Inflammatory macrophage treated with lipopolysaccharide for 1 hour (primary cell): ENCODE data around the gene KMT2B.

Source experiments
- DNase-seq, 2 donors: peaks; one replicate each; pipeline ENCODE4 v3.0.0-alpha.2; 2020 to 2022

Gene KMT2B

GRCh38 chr19:35742121-35742724 lies 24.4 kb downstream of the KMT2B start, which contains the start of gene IGFLR1:
IGFLR1 (minus strand) TSS chr19:35742452; CDS start chr19:35741180, 1,272 bp downstream.
- DNase-seq: peak; percentile 89 to 91

DNA sequence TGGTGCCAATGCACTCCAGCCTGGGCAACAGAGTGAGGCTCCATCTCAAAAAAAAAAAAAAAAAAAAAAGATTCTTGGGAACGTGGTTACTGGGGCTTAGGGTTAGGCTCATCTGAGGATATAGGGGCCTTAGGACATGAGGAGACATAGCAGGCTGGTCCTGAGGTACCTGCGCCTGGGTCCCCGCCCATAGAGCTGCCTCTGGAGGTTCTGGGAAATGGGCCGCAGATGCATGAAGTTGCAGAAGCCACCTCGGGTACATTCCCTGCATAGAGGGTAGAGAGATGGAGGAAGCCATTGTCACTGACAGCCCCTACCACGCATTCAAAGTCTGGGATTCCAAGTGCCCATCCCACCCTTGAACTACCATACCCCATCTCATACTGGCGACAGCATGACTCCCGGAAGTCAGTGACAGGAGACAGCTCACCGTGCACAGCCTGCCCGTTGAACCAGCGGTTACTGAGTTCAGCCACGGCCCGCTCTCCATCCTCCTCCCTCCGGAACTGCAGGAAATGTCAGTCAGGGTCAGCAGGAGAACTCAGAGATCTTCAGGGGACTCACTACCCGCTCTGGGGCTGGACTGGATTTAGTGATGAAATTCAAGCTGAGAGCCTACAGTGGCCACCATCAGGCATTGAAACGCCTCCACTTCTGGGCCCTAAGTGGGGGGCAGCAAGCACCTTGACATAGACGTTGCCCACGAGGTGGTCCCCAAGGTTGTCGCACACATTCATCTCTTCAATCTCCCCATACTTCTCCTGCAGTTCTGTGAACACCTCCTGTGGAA lies 26.0 kb downstream of the KMT2B start:
- DNase-seq: no peak

DNA sequence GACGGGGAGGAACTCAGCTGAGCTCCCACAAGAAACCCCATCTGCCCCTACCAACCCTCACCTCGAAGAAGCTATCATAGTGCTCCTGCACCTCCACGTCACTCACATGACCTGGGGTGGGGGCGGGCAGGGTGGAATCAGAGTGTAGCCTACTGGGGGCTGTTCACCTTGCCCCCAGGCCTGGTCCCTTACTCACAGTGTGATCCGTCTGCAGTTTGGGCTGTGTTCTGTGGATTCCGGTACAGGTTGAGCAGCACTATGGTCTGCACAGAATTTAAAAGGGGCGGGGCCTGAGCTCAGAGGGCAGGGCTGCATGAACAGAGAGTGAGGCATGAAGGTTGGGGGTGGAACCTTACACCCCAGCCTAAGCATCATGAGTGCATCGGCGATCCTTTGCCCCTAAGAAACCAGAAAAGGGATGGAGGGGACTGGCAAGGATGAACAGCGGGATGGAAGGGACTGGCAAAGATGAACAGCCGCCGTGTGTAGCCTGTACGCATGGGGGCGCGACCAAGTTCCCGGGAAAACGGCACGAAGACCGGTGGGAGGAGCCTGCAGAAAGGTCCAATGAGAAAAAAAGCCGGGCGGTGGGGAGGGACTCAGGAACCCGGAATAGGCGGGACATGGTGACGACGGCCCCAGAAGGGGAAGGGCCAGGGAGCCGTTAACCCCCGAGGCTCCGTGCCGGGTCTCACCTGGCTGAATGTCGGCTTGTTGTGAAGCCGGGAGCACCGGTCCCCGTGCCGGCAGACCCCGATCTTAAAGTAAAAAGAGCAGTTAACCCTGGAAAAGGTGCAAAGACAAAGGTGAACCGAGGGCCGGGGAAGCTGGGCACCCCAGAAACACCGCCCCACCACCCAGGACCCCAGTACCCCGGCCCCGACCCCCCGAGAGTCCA lies 26.9 kb downstream of the KMT2B start:
- DNase-seq: peak; percentile 95 to 98

- DNase-seq: peak; percentile 99
These were observed 27.7 kb downstream of the KMT2B start, which contains the start of the genes PSENEN and U2AF1L4 for GRCh38 chr19:35745328-35746086. PSENEN (plus strand) TSS chr19:35745651; CDS start chr19:35745931, 280 bp downstream. U2AF1L4 (minus strand) TSS chr19:35745418; CDS start chr19:35745391, 27 bp downstream.

DNA sequence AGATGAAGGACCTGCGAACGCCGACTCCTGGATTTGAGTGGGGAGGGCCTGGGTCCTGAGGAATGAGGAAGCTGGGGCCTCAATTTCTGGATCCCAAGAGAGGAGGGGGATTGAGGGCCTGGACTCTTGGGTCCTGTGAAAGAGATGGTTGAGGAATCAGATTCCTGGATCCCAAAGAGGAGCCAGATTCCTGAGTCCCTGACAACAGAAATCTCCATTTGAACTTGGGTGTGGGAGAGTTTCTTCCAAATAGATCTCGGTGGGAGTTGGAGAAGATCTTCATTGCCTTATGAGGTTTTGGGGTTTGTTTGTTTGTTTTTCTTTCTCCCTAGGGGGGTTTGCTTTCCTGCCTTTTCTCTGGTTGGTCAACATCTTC lies 28.3 kb downstream of the KMT2B start:
- DNase-seq: no peak

GRCh38 chr19:35746531-35746930 lies 28.7 kb downstream of the KMT2B start:
- no peak for DNase-seq

GRCh38 chr19:35748106-35749020 lies 30.6 kb downstream of the KMT2B start, which contains the start of gene LIN37:
LIN37 (plus strand) TSS chr19:35748576; CDS start chr19:35748725, 149 bp downstream.
- peak; percentile 99 to 100 for DNase-seq

GRCh38 chr19:35750167-35750566 lies 32.4 kb downstream of the KMT2B start:
- no peak for DNase-seq

GRCh38 chr19:35751839-35752745 lies 34.3 kb downstream of the KMT2B start:
- DNase-seq: peak; percentile 25 to 44

GRCh38 chr19:35752746-35753350 lies 35.0 kb downstream of the KMT2B start:
- no peak for DNase-seq

DNA sequence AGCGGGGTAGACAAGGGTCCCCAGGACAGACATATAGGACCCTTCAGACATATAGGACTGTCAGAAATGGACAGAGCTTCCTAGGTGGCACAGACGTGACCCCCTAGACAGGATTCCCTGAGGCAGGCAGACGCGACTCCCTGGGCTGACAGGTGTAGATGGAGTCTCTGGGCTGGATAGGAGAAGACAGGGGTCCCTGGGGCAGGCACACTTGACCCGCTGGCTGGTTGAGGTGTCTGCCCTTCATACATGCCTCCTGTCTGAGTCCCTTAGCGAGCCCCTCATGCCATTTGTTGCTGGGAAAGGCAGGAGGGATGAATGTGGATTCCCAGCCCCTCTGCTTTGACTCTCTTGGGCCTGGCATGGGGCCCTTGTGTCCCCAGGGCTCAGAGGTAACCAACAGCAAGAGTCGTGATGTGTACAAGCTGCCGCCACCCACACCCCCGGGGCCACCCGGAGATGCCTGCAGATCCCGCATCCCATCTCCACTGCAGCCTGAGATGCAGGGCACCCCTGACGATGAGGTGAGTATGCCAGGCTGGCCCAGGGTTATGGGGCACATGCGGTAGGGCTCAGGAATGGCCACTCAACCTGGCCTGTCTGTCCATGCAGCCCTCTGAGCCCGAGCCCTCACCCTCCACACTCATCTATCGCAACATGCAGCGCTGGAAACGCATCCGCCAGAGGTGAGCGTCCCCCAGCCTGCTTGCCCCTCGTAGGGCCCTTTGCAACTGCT lies 36.0 kb downstream of the KMT2B start:
- no peak for DNase-seq

DNA sequence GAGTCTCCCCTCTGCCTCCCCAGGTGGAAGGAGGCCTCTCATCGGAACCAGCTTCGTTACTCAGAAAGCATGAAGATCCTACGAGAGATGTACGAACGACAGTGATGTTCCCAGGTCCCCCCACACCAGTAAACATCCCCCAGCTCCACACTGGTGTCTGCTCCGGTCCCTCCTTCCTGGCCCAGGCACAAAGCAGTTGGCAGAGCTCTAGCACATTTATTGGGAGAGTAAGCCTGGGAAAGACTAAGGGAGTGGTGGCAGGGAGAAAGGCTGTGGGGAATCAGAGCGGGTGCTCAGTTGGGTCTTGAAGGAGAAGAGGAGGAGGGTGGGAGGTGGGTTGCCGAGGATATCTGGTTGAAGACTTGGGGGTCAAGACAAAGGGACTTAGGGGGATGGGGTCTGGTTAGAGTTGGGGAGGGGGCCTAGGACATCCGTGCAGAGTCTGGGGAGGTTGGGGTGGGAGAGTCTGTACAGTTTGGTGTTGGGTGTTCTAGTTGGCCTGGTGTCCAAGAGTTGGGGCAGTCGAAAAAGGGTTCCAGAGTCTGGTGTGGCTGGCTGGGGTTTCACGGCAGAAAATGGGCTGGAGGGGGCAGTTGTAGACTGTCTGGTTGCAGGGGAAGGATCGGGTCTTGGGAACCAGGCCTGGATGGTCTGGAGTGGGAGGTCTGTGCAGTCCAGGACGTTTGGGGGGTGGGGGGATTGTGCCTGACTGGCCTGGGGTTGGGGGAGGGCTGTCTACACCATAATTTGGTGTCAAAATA lies 36.7 kb downstream of the KMT2B start:
- DNase-seq: no peak

DNA sequence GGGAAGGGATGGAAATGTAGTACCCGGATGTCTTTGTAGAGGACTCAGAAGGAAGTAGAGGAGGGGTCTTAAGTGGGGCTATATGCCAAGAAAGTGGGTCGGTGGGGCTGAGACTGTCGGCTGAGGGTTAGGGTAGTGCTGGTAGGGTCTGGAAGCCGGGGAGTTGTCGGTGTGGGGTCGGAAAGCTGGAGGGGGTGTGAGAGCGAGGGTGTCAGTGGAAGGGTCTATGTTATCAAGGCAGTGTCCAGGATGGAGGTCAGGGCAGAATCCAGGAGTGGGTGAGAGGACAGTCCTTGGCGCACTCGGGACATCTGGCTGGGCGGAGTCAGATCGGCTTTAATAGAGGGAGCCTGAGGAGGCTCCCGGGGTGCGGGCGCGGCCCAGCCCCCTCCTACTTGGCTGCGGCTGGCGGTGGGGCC lies 37.3 kb downstream of the KMT2B start:
- DNase-seq: no peak

DNA sequence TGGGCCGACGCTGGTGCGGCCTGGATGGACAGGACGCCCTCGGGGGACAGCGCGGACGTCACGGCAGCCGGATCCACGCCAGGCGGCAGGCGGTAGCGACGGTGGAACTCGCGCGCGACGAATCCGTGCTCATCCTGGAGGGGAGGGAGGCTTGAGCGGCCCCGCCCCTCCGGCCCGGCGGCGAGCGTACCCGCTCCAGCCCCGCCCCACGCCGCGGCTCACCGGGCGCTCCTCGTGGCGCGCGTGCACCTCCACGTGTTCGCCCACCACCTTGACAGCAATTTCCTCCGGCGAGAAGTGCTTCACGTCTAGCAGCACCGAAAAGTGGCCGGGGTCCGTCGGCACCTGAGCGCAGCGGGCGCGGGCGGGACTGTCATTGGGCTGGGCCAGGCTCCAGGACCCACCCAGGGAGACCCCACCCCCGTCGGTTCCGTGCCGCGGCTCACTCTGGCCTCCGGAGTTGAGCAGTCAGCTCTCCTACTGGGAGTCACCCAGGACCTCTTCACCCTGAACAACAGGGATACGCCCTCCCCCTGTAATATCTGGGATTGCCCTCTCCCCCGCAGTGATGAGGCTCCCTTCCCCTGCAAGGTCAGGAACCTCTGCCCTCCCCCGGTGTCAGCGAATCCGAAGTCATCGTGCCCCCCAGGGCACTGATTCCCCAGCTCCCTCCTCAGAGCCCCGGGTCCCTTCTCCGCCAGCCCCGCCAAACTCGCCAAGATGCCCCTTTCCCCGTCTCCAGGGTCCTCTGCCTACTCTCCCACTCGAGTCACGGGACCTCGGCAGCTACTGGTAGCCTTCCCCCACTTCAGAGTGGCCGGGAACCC lies 38.0 kb downstream of the KMT2B start:
- no peak for DNase-seq

DNA sequence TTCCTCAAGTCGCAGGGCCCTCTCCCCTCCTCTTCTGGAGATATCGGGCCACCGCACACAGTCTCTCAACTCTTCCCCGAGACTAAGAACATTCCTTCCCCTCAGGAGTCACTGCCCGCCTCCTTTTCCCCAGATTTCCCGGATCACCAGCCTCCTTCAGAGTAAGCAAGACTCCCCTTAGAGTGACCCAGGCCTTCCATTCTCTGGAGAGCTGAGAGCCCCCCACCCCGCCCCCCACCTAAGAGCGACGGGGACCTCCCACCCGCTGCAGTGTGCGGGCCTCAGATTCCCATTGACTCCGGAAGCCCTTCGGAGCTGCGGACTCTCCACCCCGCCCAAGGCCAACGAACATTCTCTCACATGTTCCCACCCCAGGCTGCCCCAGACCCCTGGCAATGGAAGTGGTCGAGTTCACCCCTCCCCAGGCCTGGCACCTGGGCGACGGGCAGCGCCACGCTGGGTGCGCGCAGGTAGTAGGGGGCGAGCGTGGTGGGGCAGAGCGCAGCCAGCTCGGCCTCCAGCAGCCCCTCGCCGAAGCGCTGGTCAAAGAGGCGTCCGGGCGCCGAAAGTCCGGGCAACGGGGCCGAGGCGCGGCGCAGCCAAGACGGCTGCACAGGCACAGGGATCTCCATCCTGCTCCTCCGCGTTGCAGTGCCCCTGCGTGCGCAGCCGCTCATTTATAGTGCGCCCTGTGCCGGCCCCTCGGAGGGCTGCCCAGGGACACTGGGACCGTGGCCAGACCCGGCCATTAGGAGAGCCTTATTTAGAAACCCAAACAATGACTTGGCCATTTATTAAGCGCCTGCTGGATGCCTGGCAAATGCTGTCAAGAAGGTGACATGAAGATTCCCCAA lies 38.8 kb downstream of the KMT2B start, which contains the start of gene HSPB6:
Gene HSPB6 (minus strand): TSS at position 653 of the 854 bp plus-strand sequence. CDS start 21 bp downstream, at position 632.
- DNase-seq: no peak

- no peak for DNase-seq
These were observed 39.5 kb downstream of the KMT2B start for GRCh38 chr19:35757231-35757748.
